HUDEP-2 (cell line): Measurements from ENCODE around the gene CACNA2D3.

Experiments
- DNase-seq, 76 experiments: peaks; one replicate each; lab custom pipeline; 2025; ENCODE audit not compliant: unreplicated experiment in 76 of 76; lab: John Stamatoyannopoulos, UW

Gene CACNA2D3

DNA sequence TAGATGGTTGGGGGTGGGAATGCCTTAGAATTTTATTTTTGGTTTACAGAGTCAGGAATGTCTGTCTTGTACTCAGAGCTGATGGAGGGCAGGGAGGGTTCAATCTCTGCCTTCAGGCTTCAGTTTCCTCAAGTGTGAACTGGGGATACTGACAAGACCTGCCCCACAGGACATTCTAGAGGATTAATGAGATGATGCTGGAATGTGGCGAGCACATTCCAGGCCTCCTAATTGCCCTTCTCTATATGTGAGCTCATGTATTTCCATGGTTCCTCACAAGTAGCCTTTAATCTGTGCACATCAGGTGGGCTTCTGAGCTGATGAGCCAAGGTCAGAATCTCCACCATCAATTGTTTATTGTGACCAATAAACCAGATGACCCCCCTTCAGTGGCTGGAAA lies 90.4 kb downstream of the CACNA2D3 start:
- DNase-seq, result no peak

DNA sequence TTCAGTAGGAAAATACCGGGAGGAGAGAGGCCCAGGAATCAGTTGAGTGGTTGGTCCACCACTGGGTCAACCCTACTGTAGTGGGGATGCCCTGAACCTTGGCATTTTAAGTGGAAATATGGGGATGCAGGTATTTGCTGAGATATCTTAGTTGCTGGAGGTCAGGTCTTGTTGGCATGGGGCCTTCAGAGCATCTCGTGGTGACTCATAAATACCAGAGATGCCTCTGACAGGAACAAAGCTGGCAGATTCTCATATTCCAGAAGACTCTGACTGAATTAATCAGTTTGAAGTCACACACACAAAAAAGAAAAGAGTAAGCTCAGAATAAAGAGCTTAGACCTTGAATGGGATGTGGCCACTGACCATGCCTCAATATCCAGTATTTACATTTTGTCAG lies 91.6 kb downstream of the CACNA2D3 start:
- DNase-seq, result no peak

DNA sequence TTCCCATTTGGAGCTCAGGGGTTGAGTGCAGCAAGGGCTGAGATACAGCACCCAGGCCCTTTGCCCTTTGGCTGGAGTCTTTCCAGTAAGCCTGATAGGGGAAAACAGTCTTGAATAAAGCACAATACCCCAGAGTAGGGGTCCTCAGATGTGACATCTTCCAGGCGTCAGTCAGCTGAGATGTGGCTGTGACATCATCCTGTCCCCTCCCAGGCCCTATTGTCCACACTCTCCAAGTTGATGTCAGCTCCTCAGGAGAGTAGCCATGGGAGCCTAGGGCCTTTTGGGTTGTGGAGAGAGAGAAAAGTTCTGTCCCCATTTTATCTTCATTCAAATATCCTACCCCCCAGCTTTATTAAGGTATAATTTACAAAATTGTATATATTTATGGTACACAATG lies 92.5 kb downstream of the CACNA2D3 start:
- DNase-seq, result no peak

DNA sequence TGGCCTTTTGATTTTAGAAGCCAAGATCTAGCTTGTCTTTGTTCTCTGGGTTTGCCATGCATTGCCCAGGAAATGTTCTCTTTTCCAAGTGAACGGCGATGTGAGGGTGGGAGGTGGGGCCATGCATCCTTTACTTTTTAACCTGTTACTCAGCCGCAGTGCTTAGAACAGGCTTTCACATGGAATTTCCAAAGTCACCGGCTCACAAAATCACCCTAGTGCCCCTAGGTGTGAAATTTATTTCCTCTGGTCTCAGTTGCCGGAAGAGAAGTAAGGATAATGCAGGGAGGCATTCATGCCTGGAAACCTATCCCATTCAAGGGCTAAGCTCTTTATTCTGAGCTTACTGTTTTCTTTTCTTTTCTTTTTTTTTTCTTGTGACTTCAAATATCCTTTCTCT lies 93.2 kb downstream of the CACNA2D3 start:
- no peak for DNase-seq

DNA sequence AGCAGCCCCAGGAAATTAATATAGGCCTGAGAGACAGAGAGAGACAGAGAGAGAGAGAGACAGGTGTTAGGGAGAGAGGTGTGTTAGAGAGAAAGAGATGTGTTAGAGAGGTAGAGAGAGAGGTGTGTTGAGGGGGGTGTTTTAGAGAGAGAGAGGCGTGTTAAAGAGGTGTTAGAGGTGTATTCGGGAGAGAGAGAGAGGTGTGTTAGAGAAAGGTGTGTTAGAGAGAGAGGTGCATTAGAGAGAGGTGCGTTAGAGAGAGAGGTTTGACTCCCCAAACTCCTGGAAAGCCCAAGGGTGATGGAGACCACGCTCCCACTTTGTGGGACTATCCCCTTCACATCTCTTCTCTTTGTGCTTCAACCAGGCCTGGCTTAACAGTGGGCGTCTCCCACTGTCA lies 95.5 kb downstream of the CACNA2D3 start:
- no peak for DNase-seq

DNA sequence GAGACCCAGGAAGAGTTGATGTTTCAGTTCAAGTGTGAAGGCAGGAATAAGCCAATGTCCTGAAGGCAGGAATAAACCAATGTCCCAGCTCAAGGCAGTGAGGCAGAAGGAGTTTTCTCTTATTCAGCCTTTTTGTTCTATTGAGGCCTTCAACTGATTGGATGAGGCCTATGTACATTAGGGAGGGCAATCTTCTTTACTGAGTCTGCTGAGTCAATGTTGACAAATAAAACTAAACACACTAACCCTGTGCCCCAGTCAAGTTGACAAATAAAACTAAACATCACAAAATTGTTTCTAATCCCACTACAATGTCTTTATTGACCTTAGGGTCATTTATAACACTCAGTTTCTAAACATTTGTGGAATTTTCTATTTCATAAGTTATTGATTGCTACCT lies 100.0 kb downstream of the CACNA2D3 start:
- no peak for DNase-seq

GRCh38 chr3:54223063-54223462 lies 100.7 kb downstream of the CACNA2D3 start:
- no peak for DNase-seq

DNA sequence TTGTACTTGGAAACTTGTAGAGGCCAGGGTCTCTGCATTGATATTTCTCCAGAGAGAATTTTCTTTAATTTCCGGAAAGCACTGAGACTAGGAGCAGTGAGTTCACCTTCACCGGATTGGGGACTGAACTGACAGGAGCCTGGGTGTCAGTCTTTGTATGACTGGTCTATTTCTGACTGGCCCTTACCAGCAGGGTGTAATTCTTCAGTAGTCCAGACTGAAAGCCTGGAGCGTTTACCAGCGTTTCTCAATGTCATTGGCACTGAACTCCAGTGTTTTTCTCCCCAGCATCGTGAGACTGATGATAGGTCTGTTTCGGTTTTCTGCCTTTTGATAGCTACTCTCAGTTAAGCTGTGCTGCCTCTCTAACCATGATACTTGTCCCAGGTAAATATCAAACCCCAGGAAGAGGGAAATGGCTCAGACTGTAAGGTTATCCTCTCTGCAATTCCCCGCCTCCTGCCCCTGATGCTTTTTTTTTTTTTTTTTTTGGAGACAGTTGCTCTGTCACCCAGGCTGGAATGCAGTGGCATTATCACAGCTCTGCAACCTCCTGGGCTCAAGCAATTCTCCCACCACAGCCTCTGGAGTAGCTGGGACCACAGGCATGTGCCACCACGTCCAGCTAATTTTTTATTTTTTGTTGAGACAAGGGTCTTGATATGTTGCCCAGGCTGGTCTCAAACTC lies 103.6 kb downstream of the CACNA2D3 start:
- no peak for DNase-seq

GRCh38 chr3:54228806-54229205 lies 106.5 kb downstream of the CACNA2D3 start:
- no peak for DNase-seq

GRCh38 chr3:54232618-54233017 lies 110.3 kb downstream of the CACNA2D3 start:
- no peak for DNase-seq

DNA sequence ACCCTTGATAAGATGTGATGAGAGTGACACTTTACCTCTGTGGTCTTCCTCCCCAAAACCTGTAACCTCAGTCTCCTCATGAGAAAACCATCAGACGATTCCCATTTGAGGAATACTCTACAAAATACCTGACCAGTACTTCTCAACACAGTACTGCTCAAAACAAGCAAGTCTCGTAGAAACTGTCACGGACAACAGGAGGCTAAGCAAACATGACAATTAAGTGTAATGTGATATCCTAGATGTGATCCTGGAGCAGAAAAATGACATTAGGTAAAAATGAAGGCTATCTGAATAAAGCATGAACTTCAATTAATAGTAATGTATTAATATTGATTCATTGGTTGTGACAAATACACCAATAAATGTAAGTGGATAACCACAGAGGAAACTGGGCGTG lies 113.6 kb downstream of the CACNA2D3 start:
- DNase-seq, result no peak

GRCh38 chr3:54237109-54237508 lies 114.8 kb downstream of the CACNA2D3 start:
- no peak for DNase-seq

- no peak for DNase-seq
These were observed 115.6 kb downstream of the CACNA2D3 start for GRCh38 chr3:54237788-54238502.

DNA sequence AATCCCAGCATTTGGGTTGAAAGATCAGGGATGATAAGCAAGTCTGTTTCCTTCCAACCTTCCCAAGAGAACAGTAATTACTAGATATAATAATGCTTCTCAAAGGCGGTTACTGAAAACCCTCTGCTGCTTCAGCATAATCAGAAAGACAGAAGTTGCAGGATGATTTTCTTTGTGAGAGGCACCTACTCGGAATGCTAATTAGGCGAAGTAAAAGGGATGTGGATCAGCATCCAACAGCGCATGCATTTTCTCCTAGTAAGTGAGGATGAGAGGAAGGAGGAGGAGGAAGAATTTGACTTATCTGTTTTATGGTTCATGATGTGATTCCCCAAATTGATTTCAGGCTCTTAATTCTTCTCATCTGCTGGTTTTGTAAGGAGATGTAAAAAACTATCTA lies 118.0 kb downstream of the CACNA2D3 start:
- DNase-seq, result no peak

DNA sequence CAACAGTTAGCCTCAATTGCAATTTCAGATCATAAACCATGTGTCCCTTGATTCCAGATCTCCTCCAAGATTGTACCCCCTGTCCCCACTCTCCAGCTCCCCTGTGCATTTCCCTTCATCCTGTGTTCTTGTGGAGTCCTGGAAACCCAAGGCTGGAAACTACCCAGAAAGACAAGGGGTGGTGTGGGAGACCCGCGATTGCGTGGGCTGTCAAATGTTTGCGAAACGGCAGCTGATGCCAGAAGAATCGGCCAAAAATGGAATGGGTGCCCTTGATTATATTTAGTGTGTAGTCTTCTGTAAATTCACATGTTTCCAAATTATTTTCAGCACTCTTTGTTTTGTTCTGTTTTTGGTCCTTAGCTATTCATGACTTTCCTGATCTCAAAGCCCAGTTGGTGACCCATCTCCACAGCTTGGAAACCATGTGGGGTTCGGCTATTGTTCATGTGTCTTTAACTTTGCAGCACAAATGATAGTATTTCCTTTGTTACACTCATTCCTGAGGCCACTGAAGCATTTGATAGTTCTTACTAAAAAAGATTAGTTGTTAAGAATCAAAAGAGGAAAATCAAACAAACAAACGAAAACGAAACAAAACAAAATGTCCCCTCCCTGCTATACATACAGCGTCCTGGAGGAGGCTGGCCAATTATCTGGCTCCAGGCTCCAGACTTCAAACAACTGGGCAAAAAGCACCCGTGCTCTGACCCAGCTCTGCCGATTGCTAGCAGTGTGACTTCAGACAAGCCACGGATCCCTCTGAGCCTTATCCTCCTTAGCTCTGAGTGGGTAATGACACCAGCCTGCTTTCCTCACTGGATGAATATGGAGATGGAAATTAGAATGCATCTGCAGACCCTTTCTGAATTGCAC lies 120.9 kb downstream of the CACNA2D3 start:
- peak in 1 of 76 experiments; percentile 2 for DNase-seq

- DNase-seq, result no peak
These were observed 121.8 kb downstream of the CACNA2D3 start for GRCh38 chr3:54243960-54244682.

- no peak for DNase-seq
These were observed 129.4 kb downstream of the CACNA2D3 start for GRCh38 chr3:54251705-54252104.

- no peak for DNase-seq
These were observed 134.9 kb downstream of the CACNA2D3 start for GRCh38 chr3:54257125-54257720.

- DNase-seq, result no peak
These were observed 137.3 kb downstream of the CACNA2D3 start for GRCh38 chr3:54259636-54260035.

DNA sequence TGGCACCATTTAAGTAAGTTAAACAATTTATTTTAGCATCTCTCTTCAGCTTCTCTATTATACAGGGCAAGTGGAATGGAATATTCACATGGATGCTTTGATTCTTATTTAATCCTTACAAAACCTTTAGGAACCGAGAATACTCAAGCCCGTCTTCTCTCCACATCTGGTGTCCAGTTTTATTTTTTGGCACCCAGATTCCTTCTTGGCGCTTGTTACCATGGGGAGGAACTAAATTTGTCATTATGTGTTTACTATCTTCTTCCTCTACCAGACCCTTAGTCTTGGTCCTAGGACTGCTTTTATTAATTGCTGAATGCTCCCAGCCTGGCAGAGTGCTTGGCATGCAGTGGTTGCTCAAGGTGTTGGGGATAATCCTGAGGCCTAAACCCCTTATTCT lies 138.8 kb downstream of the CACNA2D3 start:
- no peak for DNase-seq
